HG02642 (cell line): ENCODE measurements around the gene ZFC3H1.
A peak's percentile ranks its signal among the peaks of the same experiment; 100 is the strongest.

ENCODE experiments used
- ATAC-seq: cut with Tn5 transposase; IDR thresholded peaks from one replicate; pipeline ENCODE4 v1.9.1; 2021; ENCODE audit warnings: mild to moderate bottlenecking; ENCODE audit not compliant: unreplicated experiment, poor library complexity

ZFC3H1 gene

GRCh38 chr12:71685312-71685906 is 21.8 kb upstream of the ZFC3H1 start:
- no peak for ATAC-seq

DNA sequence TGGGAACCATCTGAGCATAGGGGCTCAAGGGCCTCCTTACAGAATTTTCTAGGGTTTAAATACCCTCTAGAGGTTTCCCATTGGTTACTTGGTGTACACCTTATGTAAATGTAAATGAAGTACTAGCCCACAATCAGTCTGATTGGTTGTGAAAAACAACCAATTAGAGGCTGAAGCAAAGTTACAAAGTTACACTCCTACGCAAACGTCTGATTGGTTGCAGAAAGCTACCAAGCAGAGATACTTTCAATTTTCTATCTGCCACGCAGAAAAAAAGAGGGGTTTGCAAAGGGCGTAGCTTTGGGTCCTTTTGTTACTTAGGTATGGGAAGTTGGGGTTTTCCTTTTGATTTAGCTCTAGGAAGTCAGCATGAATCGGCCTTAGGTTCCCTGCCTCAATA is 20.4 kb upstream of the ZFC3H1 start:
- ATAC-seq = no peak

GRCh38 chr12:71683633-71684032 is 20.0 kb upstream of the ZFC3H1 start:
- no peak for ATAC-seq

DNA sequence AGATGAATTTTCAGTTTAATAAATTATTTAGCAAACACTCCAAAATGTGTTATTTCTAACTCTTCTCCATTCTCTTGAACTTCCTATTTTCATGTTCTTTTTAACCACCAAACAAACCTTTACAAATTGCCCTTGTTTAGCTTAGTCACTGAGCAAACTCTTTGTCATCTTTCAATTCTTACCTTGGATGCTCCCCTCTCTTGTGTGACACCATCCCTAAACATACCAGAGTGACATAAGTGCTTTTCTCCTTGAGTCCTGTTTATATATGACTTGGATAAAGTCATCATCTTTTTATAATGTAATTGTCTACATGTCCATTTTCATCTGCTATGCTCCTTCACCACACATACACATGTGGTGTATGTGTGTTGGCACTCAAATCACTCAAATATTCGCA is 18.8 kb upstream of the ZFC3H1 start:
- no peak for ATAC-seq

- no peak for ATAC-seq
Observed at GRCh38 chr12:71671816-71672215, 8.2 kb upstream of the ZFC3H1 start.

- no peak for ATAC-seq
Observed at GRCh38 chr12:71671311-71671710, 7.7 kb upstream of the ZFC3H1 start.

DNA sequence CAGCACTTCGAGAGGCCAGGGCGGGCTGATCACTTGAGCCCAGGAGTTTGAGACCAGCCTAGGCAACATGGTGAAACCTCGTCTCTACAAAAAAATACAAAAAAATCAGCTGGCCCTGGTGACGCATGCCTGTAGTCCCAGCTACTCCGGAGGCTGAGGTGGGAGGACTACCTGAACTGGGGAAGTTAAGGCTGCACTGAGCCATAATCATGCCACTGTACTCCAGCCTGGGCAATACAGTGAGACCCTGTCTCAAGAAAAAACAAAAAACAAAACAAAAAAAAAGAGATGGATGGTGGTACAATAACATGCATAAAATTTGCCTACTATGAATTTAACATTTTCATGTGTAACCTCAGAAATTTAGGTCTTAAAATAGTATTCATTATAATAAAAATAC is 2.6 kb upstream of the ZFC3H1 start:
- ATAC-seq = no peak

DNA sequence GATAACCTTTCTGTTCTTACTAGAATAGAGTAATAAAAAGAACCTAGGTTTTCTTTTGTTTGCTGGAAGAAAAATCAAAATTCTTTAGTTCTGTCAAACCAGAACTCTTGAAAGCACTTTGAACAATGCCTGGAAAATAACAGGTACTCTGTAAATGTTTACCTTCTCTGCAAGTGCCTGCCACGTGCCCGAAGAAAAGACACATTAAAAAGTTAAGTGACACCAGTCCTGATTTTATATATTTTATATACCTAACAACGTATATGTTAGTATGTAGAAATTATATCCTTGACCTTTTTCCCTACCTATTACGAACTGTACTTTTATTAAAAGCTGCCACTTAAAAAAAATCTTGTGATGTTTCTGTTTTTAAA is 1.4 kb upstream of the ZFC3H1 start:
- no peak for ATAC-seq

- peak; percentile 21 for ATAC-seq
Observed at GRCh38 chr12:71664411-71665089, 902 bp upstream of the ZFC3H1 start.

GRCh38 chr12:71662849-71663560 is 643 bp downstream of the ZFC3H1 start:
- peak; percentile 33 for ATAC-seq

- ATAC-seq = no peak
Observed at GRCh38 chr12:71661977-71662530, 1.6 kb downstream of the ZFC3H1 start.

- ATAC-seq = no peak
Observed at GRCh38 chr12:71656740-71657139, 6.9 kb downstream of the ZFC3H1 start.

- ATAC-seq = no peak
Observed at GRCh38 chr12:71655907-71656306, 7.7 kb downstream of the ZFC3H1 start.

DNA sequence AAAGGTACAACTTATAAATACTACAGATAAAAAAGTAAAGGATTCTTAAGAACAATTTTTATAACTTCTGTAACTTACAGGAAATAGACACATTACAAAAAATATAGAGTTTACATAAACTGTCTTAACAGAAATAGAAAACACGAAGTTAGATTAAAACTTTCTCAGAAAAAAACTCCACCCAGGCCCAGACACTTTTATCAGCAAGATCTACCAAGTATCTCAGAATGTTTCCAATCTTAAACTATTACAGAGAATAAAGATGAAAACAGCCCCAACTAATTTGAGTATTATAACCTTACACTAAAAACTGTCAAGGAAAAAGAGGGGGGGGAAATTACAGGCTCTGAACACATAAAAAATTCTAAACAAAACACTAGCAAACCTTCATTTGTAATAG is 8.2 kb downstream of the ZFC3H1 start:
- ATAC-seq = no peak

- ATAC-seq = no peak
Observed at GRCh38 chr12:71654200-71654599, 9.4 kb downstream of the ZFC3H1 start.

DNA sequence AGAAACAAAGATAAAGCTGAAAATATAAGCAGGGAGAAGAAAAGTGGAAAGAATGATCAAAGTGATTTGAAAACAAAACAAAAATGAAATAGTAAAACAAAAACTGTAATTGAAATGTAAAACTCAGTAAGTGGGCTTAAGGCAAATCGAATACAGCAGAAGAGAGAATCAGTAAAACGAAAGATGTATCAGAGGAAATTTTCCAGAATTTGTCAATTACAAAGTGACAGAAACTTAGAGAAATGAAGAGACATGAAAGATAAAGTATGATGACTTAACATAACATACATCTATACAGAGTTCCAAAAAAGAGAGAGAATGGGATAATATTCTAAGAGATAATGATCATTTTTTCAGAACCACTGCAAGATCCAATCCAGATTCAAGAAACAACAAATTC is 10.5 kb downstream of the ZFC3H1 start:
- no peak for ATAC-seq

GRCh38 chr12:71652656-71653055 is 11.0 kb downstream of the ZFC3H1 start:
- no peak for ATAC-seq

GRCh38 chr12:71649401-71649800 is 14.2 kb downstream of the ZFC3H1 start:
- no peak for ATAC-seq

- ATAC-seq = no peak
Observed at GRCh38 chr12:71648537-71648936, 15.1 kb downstream of the ZFC3H1 start.

GRCh38 chr12:71646512-71646911 is 17.1 kb downstream of the ZFC3H1 start:
- ATAC-seq = no peak

- no peak for ATAC-seq
Observed at GRCh38 chr12:71645268-71645667, 18.4 kb downstream of the ZFC3H1 start.
